ENCODE results near the gene C3orf18. TPM values are rescaled to one million over a fixed set of nuclear protein-coding genes. Genes with fewer than 3 reads are reported as not detected.

The C3orf18 gene
- polyA plus RNA-seq, 1 donor (not counting 4 experiments of a cell fraction or from before 2014, with no cell fraction given), result 1.4 TPM

GRCh38 chr3:50532062-50532705, 35.4 kb downstream of the C3orf18 start:
- Histone ChIP-seq H2AFZ (ENCODE audit: control insufficient read depth, low read length) (no peak overlapping the region), H3K9me1 (ENCODE audit: control insufficient read depth, extremely low read depth, insufficient read depth, low read length) (no peaks in the 10 kb centered on the region), H3K4me3 (ENCODE audit: control insufficient read depth in 2 of 3, extremely low read depth in 1 of 3, insufficient read depth in 2 of 3, low read depth in 1 of 3, low read length in 3 of 3) (no peak overlapping the region), H3K36me3 (ENCODE audit: control insufficient read depth in 2 of 2, extremely low read depth in 1 of 2, insufficient read depth in 2 of 2, low read length in 2 of 2) (no peaks in the 10 kb centered on the region), H3K79me2 (ENCODE audit: control insufficient read depth, insufficient read depth, low read length) (no peaks in the 10 kb centered on the region), H3K9ac (ENCODE audit: control insufficient read depth, extremely low read depth, insufficient read depth, low read length) (no peak overlapping the region), H3K9me3 (ENCODE audit: control insufficient read depth, low read depth, low read length) (no peaks in the 10 kb centered on the region), H3K27me3 (ENCODE audit: control insufficient read depth, extremely low read depth, insufficient read depth, low read length) (peaks cover 66% of the 10 kb centered on the region), H3K4me2 (ENCODE audit: control insufficient read depth, extremely low read depth, insufficient read depth, low read depth, low read length) (no peak overlapping the region), H4K20me1 (ENCODE audit: control insufficient read depth, extremely low read depth, insufficient read depth, low read length) (no peaks in the 10 kb centered on the region), H3K27ac (ENCODE audit: control insufficient read depth, insufficient read depth, low read length) (no peak overlapping the region), H3K4me1 (ENCODE audit: control insufficient read depth, extremely low read depth, insufficient read depth, low read length) (no peaks in the 10 kb centered on the region)
- FAIRE-seq (no peak), DNase-seq (ENCODE audit: low read depth, low spot score) (no peak)
- dilution Hi-C loops (cut with MboI; ENCODE audit: extremely low pct_ligation_motif_present, low sequenced_read_pairs), result no loop called here
- peak in 1 of 3 experiments; percentile 4 for TF ChIP-seq CTCF (optimal IDR thresholded peaks at IDR 0.05 in 1 of 3, IDR thresholded peaks at IDR 0.05 in 1 of 3, conservative IDR thresholded peaks at IDR 0.05 in 1 of 3; ENCODE audit: extremely low read depth in 1 of 3, insufficient read depth in 2 of 3, low read length in 3 of 3)
- no peak for TF ChIP-seq EZH2 (IDR thresholded peaks at IDR 0.05; ENCODE audit: low read length)

- Histone ChIP-seq H4K20me1 (ENCODE audit: control insufficient read depth, extremely low read depth, insufficient read depth, low read length) (peaks cover 3% of the 10 kb centered on the region), H3K79me2 (ENCODE audit: control insufficient read depth, insufficient read depth, low read length) (no peaks in the 10 kb centered on the region), H3K36me3 (ENCODE audit: control insufficient read depth in 2 of 2, extremely low read depth in 1 of 2, insufficient read depth in 2 of 2, low read length in 2 of 2) (no peaks in the 10 kb centered on the region), H3K4me3 (ENCODE audit: control insufficient read depth in 2 of 3, extremely low read depth in 1 of 3, insufficient read depth in 2 of 3, low read depth in 1 of 3, low read length in 3 of 3) (no peak overlapping the region), H3K4me2 (ENCODE audit: control insufficient read depth, extremely low read depth, insufficient read depth, low read depth, low read length) (no peak overlapping the region), H3K27ac (ENCODE audit: control insufficient read depth, insufficient read depth, low read length) (no peak overlapping the region), H3K4me1 (ENCODE audit: control insufficient read depth, extremely low read depth, insufficient read depth, low read length) (no peaks in the 10 kb centered on the region), H3K27me3 (ENCODE audit: control insufficient read depth, extremely low read depth, insufficient read depth, low read length) (peaks cover 56% of the 10 kb centered on the region), H3K9ac (ENCODE audit: control insufficient read depth, extremely low read depth, insufficient read depth, low read length) (no peak overlapping the region), H3K9me3 (ENCODE audit: control insufficient read depth, low read depth, low read length) (no peaks in the 10 kb centered on the region), H2AFZ (ENCODE audit: control insufficient read depth, low read length) (no peak overlapping the region), H3K9me1 (ENCODE audit: control insufficient read depth, extremely low read depth, insufficient read depth, low read length) (no peaks in the 10 kb centered on the region)
- dilution Hi-C loops (cut with MboI; ENCODE audit: extremely low pct_ligation_motif_present, low sequenced_read_pairs), result no loop called here
- DNase-seq (ENCODE audit: low read depth, low spot score) (no peak), FAIRE-seq (no peak)
- TF ChIP-seq CTCF (optimal IDR thresholded peaks at IDR 0.05 in 1 of 3, IDR thresholded peaks at IDR 0.05 in 1 of 3, conservative IDR thresholded peaks at IDR 0.05 in 1 of 3; ENCODE audit: extremely low read depth in 1 of 3, insufficient read depth in 2 of 3, low read length in 3 of 3) (no peak), EZH2 (IDR thresholded peaks at IDR 0.05; ENCODE audit: low read length) (no peak)
These were observed 36.3 kb downstream of the C3orf18 start for GRCh38 chr3:50531201-50531600.

Measured in keratinocyte (primary cell).